Subcutaneous adipose tissue (tissue), 4 donors: ENCODE results near the gene EFEMP1. TPM values are rescaled to one million over a fixed set of nuclear protein-coding genes. Genes with fewer than 3 reads are reported as not detected.

Experiments used
- CTCF ChIP-seq: fragments of 450-650 bp; IDR thresholded peaks from one replicate; pipeline ENCODE4 v1.5.1; 2016; ENCODE audit warnings: low read depth, mild to moderate bottlenecking, control low read depth, antibody characterized with exemption, moderate library complexity
- total RNA-seq, 4 donors: library from RNA; depleted of rRNA; stranded (reverse); fragments of >200 nt; gene quantifications; one replicate each; pipeline ENCODE4 v1.1.0, GENCODE V29; 2016

EFEMP1 gene
- total RNA-seq, 4 donors from 2014 or later, result 163 to 424 (median 345) TPM

- TF ChIP-seq CTCF, result no peak
Observed at GRCh38 chr2:55857766-55858165, 65.8 kb downstream of the EFEMP1 start.

- TF ChIP-seq CTCF, result no peak
Observed at GRCh38 chr2:55856936-55857335, 66.6 kb downstream of the EFEMP1 start.

GRCh38 chr2:55848096-55848495, 75.5 kb downstream of the EFEMP1 start:
- no peak for TF ChIP-seq CTCF

- no peak for TF ChIP-seq CTCF
Observed at GRCh38 chr2:55846426-55846825, 77.2 kb downstream of the EFEMP1 start.

GRCh38 chr2:55844986-55845385, 78.6 kb downstream of the EFEMP1 start:
- no peak for TF ChIP-seq CTCF

GRCh38 chr2:55843994-55844345, 79.6 kb downstream of the EFEMP1 start:
- no peak for TF ChIP-seq CTCF

GRCh38 chr2:55843096-55843993, 80.2 kb downstream of the EFEMP1 start:
- TF ChIP-seq CTCF, result no peak
